ENCODE results near the gene MTF2.
A peak's percentile ranks its signal among the peaks of the same experiment; 100 is the strongest.
"Not testable (repeated sequence)": the region's sequence is repeated elsewhere in the genome, so short reads cannot be mapped to it uniquely, and the experiment has no call there.

MTF2 gene

DNA sequence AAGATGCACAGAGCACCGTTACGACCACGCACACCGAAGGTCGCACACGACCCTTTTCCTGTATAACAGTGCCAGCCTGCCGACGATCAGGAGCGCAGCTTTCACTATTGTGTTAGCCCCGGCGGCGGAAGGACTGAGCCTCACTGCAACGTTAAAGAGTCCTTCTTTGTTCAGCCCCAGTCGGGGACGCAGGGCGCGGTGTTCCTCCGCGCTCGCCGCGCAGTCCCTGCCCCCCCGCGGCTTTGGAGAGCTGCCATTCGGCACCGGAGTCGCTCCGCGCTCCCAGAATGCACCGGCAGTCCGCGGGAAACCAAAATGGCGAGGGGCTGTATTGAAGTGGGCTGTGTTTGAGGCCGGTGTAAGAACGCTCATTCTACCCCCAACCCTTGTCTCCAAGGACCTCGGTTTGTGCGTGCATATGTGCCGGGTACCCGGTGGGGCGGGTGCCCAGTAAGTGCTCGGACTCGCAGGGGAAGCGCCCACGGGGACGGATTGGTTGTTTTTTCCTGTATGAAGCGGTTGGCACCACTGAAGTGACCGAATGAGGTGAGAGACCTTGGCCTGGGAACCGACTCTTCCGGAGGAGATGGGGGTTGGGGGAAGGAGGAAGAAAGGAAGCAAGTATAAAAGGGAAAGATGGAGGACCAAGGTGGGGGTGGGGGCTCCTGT is at the start of gene MTF2:
MTF2 (plus strand) TSS at position 298 of the 669 bp plus-strand sequence; CDS start at position 542, 244 bp downstream.
- DNase-seq = peak; percentile 97

GRCh38 chr1:93029317-93029716 is 49.8 kb upstream of the MTF2 start:
- DNase-seq = no peak

GRCh38 chr1:93030191-93030590 is 48.9 kb upstream of the MTF2 start:
- not testable (repeated sequence) for DNase-seq

- no peak for DNase-seq
These were observed 47.4 kb upstream of the MTF2 start for GRCh38 chr1:93031711-93032110.

GRCh38 chr1:93033029-93033428 is 46.1 kb upstream of the MTF2 start:
- no peak for DNase-seq

- no peak for DNase-seq
These were observed 45.3 kb upstream of the MTF2 start for GRCh38 chr1:93033785-93034184.

DNA sequence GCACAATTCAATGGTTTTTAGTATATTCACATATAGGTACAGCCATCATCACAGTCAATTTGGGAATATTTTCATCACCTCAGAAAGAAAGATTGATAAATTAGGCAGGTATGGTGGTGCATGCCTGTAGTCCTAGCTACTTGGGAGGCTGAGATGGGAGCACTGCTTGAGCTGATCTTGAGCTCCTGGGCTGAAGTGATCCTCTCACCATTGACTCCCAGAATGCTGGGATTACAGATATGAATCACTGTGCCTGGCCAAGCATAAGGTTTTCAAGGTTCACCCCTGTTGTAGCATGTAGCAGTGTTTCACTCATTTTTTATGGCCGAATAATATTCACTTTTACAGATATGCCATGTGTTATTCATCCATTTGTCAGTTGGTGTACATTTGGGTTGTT is 44.7 kb upstream of the MTF2 start:
- no peak for DNase-seq

GRCh38 chr1:93036672-93037071 is 42.4 kb upstream of the MTF2 start:
- DNase-seq = no peak

DNA sequence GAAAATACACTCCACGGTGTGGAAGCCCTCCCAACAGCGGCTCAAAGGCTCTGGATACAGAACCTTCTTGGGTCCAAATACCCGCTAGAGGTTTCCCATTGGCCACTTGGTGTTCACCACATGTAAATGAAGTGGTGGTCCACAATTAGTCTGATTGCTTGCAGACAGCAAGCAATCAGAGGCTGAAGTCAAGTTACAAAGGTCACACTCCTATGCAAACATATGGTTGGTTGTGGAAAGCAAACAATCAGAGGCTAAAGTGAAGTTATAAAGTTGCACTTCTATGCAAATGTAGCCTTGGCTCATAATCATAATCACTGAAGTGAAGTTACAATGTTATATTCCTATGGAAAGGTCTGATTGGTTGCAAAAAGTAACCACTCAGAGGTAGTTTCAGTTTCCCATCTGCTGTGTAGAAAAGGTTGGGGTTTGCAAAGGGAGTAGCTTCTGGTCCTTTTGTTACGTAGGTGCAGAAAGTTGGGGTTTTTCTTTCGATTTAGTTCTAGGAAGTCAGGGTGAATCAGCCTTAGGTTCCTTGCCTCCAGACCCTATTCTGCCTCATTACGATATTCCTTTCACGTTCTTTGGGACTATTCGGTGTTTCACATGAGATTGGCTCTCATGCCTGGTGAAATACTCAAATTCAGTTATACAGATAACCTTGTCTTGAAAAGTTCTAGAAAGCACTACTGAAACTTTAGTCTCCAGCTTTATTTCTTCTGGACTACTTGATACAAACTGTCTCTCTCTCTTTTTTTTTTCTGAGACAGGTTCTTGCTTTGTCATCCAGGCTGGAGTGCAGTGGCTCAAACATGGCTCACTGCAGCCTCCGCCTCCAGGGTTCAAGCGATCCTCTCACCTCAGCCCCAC is 36.7 kb upstream of the MTF2 start:
- DNase-seq = no peak

DNA sequence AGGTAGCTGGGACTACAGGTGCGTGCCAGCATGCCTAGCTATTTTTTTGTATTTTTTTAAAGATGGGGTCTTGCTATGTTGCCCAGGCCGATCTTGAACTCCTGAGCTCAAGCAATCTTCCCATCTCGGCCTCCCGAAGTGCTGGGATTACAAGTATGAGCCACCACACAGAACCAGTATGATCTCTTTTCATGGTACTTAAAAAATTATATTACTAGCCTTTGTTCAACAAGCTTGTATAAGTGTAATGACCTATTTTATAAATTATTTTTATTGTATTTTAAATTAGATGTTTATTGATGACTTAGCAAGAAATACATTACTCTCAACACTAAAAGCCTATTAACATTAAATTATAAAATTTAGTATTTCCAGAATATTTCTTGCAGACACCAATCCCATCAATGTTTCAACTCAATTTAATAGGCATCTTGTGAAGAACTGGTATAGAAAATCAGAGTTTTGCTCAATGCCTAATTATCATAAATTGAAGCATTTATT is 36.0 kb upstream of the MTF2 start:
- DNase-seq = no peak

GRCh38 chr1:93047618-93048017 is 31.5 kb upstream of the MTF2 start:
- DNase-seq = no peak

GRCh38 chr1:93051961-93052360 is 27.1 kb upstream of the MTF2 start:
- no peak for DNase-seq

DNA sequence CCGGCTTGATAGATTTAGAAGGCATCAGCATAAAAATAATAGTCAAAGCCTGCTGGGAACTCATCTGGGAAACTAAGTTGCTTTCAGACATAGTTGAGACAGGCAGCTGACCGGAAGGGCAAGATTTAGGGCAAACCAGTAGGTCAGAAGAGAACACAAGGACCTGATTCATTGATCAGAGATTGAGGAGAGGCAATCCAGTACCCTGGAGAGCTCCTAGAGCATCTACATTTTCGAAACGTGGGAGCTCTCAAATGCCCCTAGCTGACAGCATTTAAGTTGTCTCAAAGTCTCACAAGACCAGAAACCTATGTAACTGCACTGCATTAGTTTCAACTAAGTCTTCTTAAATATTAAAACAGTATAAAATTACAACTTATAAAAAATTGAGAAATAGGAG is 22.9 kb upstream of the MTF2 start:
- no peak for DNase-seq

GRCh38 chr1:93056649-93057048 is 22.4 kb upstream of the MTF2 start:
- DNase-seq = no peak

DNA sequence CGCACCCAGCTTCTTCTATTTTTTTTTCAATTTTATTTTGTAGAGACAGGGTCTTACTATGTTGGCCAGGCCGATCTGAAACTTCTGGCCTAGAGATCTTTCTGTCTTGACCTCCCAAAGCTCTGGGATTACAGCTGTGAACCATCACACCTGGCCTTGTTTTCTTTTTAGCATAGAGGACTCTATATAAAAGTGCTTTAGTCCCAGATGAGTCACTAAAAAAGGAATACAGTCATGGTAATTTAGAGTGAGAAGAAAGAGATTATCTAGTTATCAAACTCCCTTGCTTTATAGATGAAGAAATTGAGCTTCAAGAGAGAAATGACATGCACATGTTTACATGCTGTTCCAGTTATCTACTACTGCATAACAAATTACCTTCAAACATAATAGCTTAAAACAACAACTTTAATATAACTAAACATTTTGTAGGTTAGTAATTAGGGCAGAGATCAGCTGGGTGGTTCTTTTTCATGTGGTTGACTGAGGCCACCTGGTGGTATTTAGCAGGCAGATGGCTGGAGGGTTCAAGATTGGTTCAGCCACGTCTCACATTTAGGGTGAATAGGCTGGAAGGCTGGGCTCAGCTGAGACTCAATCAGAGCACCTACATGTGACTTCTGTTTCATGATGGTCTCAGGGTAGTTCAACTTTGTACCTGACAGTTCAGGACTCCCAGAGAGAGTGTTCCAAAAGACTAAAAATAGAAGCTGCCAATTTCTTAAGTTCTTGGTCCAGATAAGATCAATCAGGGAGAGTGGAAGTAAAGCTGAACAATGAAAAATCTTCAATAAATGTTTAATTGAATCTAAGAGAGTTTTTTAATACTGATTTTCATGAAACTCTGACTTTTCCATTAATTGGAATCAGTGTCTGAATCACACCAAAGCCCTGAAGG is 16.9 kb upstream of the MTF2 start:
- DNase-seq = no peak

DNA sequence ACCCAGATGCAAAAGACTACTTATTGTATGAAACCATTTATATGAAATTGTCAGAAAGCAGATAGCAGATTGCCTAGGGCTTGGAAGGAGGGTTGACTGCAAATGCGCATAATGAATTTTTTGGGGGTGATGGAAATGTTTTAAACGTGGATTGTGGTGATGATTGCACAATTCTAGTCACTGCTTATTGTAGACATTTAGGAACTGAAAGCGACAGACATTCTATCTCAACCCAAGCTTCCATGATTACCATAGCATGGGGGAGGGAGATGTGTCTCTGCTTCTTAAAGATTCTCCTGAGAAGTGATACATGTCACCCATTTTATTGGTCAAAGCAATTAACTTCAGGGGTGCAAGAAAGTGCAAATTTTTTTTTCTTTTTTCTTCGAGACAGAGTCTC is 2.8 kb upstream of the MTF2 start:
- DNase-seq = no peak

DNA sequence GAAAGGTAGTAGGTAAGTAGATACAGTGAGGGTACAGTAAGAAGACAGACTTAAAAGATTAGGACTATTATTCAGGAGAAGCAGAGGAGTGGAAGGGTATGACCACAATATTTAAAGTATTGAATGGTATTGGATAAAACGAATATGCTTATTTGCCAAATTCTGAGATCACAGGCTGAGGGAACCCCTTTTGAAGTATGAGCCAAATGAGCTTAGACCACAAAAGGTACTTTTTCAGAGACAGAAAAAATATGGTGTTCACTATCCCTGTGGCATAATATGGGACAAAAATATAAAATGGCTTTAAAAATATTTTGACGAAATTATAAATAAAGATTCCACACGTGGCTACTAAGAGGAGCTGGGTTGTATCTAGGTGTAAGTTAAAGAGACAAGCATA is 880 bp upstream of the MTF2 start:
- DNase-seq = no peak

- DNase-seq = no peak
These were observed 471 bp upstream of the MTF2 start for GRCh38 chr1:93078638-93078985.

GRCh38 chr1:93079685-93080141 is 630 bp downstream of the MTF2 start:
- DNase-seq = peak; percentile 58

DNA sequence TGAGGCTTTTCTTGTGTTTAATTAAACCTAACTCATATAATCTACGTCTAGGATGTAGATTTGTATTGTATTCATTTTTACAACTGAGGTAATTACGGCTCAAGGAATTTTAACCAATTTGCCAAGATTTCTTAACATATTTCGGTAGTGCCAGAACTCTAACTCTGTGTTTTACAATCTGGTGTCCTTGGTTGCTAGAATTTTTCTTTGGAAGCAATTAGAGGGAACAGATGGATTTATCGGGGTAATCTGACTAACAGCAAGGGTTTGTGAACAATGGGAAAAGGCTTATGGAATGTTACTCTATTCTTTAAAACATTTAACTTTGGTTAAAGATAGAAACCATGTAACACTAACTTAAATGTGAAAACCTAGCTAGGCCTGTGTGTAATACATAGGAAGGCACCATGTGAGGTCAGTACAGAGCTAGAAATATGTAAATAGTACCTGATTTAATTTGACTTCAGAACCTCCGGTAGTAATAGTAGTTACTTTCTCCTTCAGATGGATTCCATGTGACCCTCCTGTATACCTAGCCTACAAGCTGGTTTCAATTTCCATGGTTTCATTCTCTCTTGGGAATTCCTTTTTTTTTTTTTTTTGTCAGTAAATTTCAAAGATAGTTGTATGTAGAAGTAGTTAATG is 1.2 kb downstream of the MTF2 start:
- DNase-seq = no peak

GRCh38 chr1:93081716-93082115 is 2.6 kb downstream of the MTF2 start:
- no peak for DNase-seq

DNA sequence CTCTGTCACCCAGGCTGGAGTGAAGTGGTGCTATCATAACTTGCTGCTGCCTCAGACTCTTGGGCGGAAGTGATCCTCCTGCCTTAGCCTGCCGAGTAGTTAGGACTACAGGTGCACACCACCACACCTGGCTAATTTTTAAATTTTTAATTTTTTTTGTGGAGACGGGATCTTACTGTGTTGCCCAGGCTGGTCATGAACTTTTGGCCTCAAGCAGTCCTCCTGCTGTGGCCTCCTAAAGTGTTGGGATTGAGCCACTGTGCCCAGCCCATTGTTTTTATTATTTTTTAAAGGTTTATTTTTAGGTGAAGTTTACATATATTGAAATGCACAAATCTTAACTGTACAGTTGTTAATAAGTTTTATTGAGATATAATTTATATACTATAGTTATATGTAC is 3.2 kb downstream of the MTF2 start:
- DNase-seq = no peak

DNA sequence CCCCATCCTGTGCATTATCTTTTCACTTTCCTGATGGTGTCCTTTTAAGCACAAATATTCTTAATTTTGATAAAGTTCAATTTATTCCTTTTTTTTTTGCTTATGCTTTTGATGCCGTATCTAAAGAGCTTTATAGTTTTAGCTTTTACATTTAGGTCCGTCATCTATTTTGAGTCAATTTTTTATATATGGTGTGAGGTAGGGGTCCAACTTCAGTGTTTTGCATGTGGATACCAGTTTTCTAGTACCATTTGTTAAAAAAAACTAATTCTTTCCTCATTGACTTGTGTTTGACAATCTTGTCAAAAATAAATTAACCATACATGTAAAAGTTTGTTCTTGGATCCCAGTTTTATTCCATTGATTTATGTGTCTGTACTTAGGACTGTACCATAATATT is 4.9 kb downstream of the MTF2 start:
- DNase-seq = no peak
